Umbilical cord (tissue), 2 donors: ENCODE results near the gene SMPD4. TPM values are rescaled to one million over a fixed set of nuclear protein-coding genes. Genes with fewer than 3 reads are reported as not detected.
"Not testable (repeated sequence)": the region's sequence is repeated elsewhere in the genome, so short reads cannot be mapped to it uniquely, and the experiment has no call there.

Experiments used
- DNase-seq: peaks from one replicate; pipeline ENCODE4 v3.0.0-alpha.2; 2015; ENCODE audit warnings: low spot score
- total RNA-seq: library from RNA; depleted of rRNA; stranded (reverse); fragments of >200 nt; gene quantifications from one replicate; pipeline ENCODE4 v1.2.3, GENCODE V29; 2014; ENCODE audit warnings: low replicate concordance; ENCODE audit not compliant: insufficient read depth

SMPD4 gene
- total RNA-seq, 1 donor from 2014 or later = 28.6 TPM

DNA sequence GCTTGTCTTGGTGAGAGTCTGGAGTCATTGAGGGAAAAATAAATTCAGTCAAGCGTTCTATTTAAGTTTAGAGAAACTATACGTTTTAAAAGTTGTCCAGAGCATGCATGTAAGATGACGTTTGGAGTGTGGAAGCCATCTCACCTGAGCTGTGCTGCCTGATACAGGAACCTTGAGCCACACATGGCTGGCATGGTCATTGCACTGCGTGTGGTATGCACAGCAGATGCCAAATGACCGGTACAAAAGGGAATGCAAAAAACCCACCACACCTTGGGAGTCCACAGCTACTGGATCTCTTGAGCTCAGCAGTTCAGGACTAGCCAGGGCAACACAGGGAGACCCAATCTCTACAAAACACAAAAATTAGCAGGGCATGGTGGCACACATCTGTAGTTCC is 5.0 kb upstream of the SMPD4 start:
- DNase-seq = no peak

DNA sequence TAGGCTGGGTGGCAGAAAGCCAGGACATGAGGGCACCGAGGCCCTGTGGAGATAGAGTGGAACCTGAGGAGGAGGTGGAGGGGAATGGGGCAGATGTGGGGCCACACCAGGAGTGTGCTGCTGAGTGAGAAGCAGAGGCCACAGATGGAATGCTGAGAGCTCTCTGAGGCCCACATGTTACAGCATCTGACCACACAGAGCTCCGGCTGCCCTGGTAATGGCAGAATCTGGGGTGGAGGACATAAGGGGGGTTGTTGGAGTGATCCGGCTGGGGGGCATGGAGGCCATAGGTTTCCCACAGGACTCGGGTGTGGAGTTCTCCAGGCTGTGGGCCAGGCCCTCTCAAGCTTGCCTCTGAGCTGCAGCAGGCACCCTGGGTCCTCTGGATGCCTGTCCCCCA is 4.5 kb upstream of the SMPD4 start:
- DNase-seq = no peak

DNA sequence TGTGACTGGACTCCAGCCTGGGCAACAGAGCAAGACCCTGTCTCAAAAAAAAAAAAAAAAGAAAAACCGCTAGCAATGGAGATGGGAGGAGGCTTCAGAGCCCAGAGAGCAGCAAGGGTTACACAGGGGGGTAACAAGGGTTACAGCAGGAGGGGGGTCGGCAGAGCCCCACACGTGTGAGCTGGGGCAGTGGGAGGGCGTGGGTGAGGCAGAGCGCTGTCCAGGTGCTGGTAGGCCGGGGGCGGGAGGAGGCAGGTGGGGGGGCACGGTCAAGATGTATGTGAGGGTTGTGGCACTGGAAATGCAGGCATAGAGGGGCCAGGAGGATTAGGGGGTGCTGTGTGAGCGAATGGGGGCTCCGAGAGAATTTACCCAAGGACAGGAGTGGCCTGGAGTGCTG is 4.0 kb upstream of the SMPD4 start:
- no peak for DNase-seq

DNA sequence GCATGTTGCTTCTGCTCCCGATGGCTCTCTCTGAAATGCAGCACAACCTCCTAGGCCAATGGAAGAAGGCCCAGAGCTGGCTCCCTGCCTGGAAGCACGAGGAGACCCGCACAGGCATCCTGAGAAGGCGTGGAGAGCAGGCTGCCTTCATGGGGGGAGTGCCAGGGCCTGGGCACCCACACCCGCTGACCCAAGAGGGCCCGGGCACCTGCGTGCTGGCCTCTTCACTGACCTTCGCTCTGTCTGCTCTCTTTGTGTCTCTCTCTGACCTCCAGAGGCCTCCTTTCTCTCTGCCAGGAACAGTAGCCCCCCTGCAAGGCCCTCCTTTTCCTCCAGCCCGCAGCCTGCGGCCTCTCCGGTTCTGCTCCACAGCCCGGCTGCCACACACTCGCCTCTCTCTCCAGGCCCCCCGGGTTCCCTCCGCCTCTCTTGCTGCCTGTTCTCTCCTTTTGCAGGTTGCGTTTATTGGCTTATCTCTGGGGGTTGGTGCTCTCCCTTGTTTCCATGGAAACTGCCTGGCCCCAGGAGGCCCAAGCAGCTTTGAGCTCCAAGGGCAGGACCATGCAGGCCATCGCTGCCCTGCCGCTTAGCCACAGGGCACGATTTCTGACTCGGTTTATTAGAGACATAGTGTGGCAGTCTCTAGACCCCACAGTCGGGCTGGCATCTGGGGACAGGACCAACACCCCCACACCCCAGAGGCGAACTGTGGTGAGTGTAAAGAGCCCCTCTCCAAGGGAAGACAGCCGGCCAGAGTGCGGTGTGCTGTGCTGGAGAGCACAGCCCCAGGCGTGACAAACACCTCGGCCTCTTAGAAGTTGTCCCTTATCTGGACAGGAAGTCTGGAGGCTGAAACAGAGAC is 2.3 kb upstream of the SMPD4 start:
- DNase-seq = peak; percentile 69

DNA sequence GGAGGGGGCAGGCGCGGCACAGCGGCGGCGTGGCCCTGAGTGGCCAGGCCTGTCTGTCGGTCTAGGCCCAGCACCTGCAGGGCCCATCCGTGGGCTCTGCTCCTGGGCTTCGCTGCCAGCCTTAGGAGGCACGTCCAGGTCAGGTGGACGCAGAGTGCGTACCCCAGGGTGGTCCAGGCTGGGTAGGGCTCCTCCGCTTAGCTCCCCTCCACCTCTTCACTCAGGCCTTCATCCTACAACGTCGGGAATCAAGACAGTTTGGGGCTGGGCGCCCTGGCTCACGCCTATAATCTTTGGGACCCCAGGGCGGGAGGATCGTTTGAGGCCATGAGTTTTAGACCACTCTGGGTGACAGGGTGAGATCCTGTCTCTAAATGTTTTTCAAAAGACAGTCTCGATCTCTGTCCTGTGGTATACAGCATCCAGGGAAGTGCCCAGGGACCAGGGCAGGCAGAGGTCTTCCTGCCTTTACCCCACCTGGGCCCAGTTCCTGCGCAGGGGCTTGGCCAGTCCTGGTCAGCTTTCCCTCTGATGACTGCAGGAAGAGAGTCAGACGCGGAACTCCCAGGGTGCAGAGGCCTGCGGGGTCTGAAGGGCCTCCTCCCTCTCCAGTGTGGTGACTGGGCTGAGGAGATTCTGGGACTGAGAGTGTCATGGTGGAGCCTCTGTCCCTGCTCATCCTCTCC is 1.6 kb upstream of the SMPD4 start:
- peak; percentile 11 for DNase-seq

DNA sequence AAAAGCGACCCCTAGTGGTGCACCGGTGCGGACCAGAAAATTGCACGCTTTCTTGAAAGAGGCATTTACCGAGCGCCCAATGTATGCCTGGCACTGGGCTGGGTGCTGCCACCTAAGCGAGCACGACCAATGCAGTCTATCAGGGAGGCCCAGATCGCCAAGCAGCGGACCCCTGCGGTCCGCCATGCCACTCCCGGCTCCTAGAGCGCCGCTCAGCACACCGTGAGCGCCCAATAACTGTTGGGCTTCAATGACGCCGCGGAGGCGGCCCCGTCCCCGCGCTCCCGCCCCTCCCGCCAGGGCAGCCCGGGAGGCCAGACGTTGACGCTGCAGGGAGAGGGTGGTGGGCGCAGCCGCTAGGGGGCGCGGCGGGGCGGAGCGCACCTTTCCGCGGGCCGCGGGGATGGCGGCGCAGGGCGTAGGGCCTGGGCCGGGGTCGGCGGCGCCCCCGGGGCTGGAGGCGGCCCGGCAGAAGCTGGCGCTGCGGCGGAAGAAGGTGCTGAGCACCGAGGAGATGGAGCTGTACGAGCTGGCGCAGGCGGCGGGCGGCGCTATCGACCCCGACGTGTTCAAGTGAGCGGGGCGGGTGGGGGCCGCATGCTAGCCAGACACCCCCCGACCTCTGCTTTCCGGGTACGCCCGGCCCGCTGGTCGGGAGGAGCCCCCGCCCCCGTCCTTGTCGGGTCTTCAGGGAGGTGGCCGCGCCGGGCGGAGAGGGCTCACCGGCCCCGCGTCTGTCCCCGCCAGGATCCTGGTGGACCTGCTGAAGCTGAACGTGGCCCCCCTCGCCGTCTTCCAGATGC is 679 bp upstream of the SMPD4 start, which contains the start of gene MZT2B:
Gene MZT2B, plus strand, starts transcription at position 383 of the 803 bp plus-strand sequence. Its CDS starts 21 bp downstream, at position 404.
- peak; percentile 91 for DNase-seq

DNA sequence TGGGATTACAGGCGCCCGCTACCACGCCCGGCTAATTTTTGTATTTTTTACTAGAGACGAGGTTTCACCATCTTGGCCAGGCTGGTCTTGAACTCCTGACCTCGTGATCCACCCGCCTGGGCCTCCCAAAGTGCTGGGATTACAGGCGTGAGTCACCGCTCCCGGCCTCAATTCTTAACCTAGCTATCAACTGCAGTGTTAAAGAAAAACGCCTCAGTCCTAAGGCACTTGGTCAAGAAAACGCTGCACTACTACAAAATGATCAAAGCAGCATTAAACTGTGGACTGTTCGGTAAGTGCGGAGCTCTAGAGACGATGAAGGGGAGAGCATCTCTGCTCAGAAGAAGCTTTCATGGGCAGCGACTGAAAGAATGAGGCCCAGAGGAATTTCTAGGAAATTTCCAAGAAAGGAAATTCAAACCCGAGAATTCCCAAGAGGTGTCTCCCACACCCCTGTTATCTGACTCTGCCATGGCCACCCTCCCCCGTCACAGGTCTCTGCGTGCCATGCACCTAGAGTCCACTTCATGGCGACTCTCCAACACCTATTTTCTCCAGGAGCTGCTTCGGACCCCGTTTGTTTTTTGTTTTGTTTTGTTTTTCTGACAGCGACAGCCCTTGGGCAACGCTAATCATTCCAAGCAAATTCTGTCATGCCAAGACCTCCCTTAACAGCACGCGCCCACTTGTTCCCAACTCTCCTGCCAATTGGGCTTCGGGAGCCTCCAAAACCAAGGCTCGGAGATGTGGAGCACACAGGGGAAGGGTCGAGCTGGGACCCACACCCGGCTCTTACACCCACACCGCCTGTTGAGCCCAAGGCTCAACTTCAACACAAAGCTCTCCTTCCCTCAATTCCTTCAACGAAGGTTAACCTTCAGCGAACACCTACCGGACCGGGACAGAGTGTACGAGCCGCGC is 738 bp downstream of the SMPD4 start:
- DNase-seq = not testable (repeated sequence)

DNA sequence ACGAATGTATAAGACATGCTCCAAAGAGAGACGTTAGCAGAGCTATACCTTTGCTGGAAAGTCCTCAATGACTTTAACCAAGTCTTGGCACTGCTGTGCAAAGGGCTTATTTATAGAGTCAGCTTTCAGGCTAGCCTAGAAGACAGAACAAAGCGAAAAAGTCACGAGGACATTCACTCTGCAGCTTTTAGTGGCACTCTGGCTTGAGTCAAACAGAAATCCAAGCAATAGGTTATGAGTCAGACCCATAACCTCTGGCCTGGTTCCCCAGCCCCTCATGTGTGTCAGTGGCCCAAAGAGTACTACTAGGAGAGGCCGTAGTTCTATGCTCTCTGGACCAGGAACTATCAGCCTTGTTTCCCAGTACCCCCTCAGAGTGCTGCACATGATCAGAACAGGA is 6.5 kb downstream of the SMPD4 start:
- DNase-seq = not testable (repeated sequence)

DNA sequence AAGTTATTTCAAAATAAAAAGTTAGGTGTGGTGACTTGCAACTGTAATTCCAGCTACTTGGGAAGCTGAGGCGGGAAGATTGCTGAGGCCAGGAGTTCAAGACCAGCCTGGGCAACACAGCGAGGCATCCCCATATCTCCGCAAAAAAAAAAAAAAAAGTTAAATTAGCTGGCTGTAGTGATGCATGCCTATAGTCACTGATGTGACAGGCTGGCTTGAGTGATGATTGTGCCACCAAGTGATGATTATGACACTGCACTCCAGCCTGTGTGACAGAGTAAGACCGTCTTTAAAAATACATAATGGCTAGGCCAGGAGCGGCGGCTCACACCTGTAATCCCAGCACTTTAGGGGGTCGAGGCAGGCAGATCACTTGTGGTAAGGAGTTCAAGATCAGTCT is 11.5 kb downstream of the SMPD4 start:
- no peak for DNase-seq

DNA sequence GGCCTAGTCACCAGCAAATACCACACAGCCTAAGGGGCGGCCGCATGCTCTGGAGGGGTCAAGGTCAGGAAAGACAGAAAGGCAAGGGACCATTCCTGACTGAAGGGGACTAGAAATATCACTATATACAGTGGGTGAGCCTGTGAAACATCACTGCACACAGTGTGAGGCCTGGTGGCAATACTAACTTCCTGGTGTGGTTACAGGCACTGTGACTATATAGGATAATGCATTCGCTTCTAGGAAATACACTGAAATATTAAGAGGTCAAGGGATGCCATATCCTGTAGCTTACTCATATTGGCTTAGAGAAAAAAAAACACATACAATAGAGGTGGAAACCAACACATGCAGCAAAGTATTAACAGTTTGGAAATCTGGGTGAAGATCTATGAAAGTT is 12.2 kb downstream of the SMPD4 start:
- not testable (repeated sequence) for DNase-seq

DNA sequence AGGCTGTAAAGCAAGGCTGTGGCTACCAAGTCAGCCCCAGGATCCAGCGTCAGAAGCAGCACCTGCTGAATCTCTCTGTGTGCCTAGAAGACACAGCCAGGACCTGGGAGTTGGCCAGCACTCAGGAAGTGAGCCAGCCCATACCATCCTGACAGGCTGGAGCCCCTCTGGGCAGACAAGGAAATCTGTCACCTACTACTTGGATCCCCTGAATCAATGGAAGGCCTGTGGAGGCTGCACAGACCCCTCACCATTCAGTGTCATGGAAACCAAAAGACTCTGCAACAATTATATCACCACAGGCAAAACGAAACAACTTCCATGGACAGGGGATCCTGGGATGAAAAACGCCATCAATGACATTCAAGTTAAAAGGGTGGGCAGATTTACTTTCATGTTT is 14.8 kb downstream of the SMPD4 start:
- not testable (repeated sequence) for DNase-seq

DNA sequence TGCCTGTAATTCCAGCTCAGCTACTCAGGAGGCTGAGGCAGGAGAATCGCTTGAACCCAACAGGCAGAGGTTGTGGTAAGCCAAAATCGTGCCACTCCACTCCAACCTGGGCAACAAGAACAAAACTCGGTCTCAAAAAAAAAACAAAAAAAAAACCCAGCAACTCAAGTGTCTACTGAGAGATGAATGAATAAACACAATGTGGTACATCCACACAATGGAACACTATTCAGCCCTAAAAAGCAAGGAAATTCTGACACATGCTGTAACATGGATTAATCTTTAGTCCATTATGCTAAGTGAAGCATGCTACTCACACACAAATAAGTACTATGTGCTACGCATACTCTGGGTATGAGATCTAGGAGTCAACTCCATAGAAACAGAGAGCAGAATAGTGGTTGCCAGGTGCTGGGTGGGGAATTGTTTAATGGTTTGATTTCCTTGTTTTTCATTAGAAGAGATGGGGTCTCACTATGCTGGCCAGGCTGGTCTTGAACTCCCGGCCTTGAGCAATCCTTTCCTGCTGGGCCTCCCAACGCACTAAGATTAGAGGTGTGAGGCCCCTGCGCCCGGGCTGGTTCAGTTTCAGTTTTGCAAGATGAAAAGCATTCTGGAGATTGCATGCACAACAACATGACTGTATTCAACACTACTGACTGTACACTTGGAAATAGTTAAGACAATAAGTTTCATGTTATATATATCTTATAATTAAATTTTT is 15.9 kb downstream of the SMPD4 start:
- DNase-seq = no peak

DNA sequence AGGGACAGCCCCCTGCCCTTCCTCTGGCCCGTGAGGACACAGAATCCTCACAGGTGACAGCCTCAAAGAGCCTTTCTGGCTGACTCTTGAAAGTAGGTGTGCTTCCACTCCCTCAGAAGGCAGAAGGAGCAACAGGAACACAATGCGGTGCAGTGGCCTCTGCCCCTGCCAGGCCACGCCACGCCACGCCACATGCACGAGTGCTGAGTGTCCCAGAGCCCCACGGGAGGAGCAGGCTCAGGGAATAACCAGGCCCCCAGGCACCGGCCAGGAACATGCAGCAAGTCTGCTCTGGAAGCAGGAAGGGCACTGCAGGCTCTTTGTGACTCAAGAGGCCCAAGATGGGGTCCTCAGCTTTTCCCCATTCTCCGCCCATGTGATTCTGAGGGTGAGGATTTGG is 18.4 kb downstream of the SMPD4 start:
- no peak for DNase-seq

DNA sequence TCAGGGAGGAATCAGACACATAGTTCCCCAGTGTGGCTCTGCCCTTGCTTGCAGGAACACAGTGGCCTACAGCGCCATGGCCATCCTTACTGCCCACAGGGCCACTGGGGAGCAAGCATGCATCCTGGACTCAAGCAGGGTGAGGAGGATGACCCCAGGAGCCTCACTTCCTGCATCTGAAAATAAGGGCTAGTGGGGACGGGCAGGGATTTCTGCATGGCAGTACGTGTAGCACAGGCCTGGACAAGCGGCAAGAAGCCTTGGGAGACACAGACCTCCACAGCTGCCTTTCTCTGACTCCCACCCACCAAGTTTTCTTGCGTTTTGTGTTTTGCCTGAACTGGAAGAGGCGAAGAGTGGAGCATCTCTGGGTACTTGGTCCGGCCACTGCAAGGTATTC is 18.9 kb downstream of the SMPD4 start:
- not testable (repeated sequence) for DNase-seq

DNA sequence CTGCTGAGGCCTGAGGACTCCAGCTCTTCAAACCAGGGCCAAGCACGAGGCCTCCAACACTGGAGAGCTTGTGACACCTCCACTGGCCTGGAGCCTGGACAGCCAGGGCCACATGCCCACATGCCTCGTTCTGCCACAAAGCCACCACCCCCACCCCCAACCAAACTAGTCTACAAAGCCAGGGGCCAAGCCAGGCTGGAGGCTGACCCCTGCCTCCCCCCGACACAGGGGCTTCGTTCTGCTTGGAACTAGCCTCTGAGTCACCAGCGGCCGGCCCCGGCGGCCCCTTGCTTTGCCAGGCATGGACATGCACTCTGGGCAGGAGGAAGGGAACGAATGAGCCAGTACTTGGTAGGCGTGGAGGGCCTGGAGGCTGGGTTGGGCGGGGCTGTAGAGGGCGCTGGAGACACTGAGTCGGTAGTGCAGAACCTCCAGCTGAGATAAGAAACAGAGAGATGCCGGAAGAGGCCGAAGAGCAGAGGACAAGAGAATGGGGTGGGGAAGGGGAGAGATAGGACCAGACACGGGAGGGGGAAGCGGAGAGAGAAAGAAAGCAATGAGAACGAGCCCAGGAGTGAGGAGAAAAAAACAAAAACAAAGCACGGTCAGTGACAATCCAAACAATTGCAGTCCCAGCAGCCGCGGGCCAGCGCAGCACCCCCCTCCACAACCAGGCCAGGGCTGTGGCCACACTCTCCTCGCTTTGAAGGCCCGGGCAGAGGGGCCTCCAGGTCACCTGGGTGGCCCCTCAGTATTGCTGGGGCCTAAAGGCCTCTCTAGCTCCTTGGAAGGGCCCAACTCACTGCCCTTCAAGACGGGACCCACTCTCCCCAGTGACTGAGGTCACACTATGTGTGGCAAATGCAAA is 20.3 kb downstream of the SMPD4 start:
- DNase-seq = not testable (repeated sequence)

DNA sequence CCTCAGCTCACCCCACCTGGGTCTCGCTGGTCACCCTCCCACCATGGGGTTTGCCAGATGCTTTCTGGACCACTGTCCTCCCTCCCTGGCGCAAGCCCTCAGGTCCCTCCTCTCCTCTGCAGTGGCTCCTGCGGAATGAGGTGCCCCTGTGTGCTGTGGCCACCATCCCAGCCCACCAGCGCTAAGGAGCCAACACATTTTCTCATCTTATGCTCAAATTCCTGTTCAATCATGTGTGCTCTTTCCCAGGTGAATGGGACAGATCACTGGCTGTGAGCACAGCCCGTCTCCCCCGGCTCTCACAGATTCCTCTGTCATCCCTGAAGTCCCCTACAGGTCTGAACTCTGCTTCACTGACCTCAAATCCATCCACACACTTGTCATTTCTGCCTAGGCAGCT is 21.3 kb downstream of the SMPD4 start:
- DNase-seq = no peak

DNA sequence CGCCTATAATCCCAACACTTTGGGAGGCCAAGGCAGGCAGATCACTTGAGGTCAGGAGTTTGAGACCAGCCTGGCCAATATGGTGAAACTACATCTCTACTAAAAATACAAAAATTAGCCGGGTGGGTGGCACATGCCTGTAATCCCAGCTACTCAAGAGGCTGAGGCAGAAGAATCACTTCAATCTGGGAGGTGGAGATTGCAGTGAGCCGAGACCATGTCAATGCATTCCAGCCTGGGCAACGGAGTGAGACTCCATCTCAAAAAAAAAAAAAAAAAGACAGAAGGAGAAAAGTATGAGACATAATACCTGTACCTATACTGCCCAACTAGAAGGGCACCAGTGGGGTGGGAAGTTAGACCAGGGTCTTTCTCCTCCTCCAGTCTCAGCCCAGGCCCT is 22.0 kb downstream of the SMPD4 start:
- DNase-seq = not testable (repeated sequence)

DNA sequence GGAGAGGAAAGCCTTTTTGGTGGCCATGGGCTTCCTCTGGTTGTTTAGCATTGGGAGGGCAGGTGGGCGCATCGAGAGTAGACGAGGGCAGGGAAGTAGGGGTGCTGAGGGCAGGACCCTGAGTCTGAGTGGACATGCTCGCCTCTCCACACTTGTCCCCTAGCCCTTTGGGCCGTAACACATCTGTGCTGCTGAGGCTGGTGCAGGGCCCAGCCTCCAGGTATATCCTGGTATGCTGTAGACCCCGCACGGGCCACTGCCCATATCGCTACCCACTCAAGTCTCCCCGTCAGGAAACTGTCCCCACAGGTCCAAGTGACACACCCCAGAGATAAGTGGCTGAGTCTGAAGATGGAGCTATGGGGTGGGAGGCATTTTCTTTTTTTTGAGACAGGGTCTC is 22.8 kb downstream of the SMPD4 start:
- no peak for DNase-seq

DNA sequence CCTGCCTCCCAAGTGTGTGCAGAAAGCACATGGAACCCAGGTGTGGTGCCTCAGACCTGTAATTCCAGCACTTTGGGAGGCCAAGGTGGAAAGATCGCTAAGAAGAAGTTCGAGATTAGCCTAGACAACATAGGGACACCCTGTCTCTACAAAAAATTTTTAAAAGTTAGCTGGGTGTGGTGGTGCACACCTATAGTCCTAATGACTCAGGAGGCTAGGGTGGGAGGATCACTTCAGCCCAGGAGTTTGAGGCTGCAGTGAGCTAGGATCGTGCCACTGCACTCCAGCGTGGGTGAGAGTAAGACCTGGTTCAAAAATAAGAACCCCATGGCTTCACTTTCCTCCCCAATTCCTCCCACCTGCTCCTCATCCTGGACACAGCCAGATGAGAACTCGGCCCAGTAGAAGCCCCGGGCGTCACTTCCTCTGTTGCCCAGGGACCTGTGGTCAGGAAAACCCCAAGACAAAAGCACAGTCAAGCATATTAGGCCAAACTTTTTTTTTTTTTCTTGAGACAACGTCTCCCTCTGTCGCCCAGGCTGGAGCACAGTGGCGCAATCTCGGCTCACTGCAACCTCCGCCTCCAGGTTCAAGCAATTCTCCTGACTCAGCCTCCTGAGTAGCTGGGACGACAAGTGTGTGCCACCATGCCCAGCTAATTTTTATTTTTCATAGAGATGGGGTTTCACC is 23.4 kb downstream of the SMPD4 start:
- not testable (repeated sequence) for DNase-seq
